Bronchial epithelial cell (primary cell): ENCODE measurements around the gene TMEM171. TPM values are rescaled to one million over a fixed set of nuclear protein-coding genes. Genes with fewer than 3 reads are reported as not detected.

Experiments used
- DNase-seq: peaks from one replicate; pipeline ENCODE4 v3.0.0-alpha.2; 2010; ENCODE audit warnings: low read depth
- FAIRE-seq: peaks from 2 replicates; lab custom pipeline; 2011; peaks lifted over from hg19 to GRCh38; lab: Jason Lieb, UNC
- H3K27me3 ChIP-seq: 2 replicates; pipeline ENCODE4 v1.5.1; 2011; ENCODE audit warnings: low read length; ENCODE audit not compliant: control insufficient read depth, insufficient read depth
- H3K36me3 ChIP-seq: 2 replicates; pipeline ENCODE4 v1.5.1; 2011; ENCODE audit warnings: low read length; ENCODE audit not compliant: control insufficient read depth, insufficient read depth
- H3K4me3 ChIP-seq: 2 replicates; pipeline ENCODE4 v1.5.1; 2011; ENCODE audit warnings: mild to moderate bottlenecking, low read depth, low read length, control low read depth
- CTCF ChIP-seq: IDR thresholded peaks from 2 replicates; pipeline ENCODE4 v1.5.1; 2011; ENCODE audit warnings: mild to moderate bottlenecking, moderate library complexity, low read length, control low read depth, inconsistent platforms; ENCODE audit not compliant: insufficient read depth, severe bottlenecking
- total RNA-seq: library from RNA; depleted of rRNA; stranded (reverse); fragments of >200 nt; gene quantifications from 2 replicates; pipeline ENCODE4 v1.2.1, GENCODE V29; 2014

Gene TMEM171
- total RNA-seq, 1 donor from 2014 or later = 0.26 TPM

- TF ChIP-seq CTCF = no peak
- no peaks in the 10 kb centered on the region for H3K36me3 ChIP-seq
- H3K4me3 ChIP-seq = no peak overlapping the region
- DNase-seq = peak; percentile 42
- peaks cover 3% of the 10 kb centered on the region for H3K27me3 ChIP-seq
- no peak for FAIRE-seq
These were observed 37.9 kb downstream of the TMEM171 start for GRCh38 chr5:73158313-73158712.

GRCh38 chr5:73160239-73160671, 39.9 kb downstream of the TMEM171 start:
- H3K36me3 ChIP-seq = no peaks in the 10 kb centered on the region
- H3K27me3 ChIP-seq = peaks cover 6% of the 10 kb centered on the region
- DNase-seq = no peak
- no peak for TF ChIP-seq CTCF
- FAIRE-seq = no peak
- no peak overlapping the region for H3K4me3 ChIP-seq

- FAIRE-seq (no peak), DNase-seq (peak; percentile 34)
- Histone ChIP-seq H3K27me3 (peaks cover 9% of the 10 kb centered on the region), H3K4me3 (no peak overlapping the region), H3K36me3 (no peaks in the 10 kb centered on the region)
- peak; percentile 62 for TF ChIP-seq CTCF
These were observed 50.1 kb downstream of the TMEM171 start for GRCh38 chr5:73170522-73170921.

GRCh38 chr5:73171495-73171894, 51.1 kb downstream of the TMEM171 start:
- H3K36me3 ChIP-seq = no peaks in the 10 kb centered on the region
- FAIRE-seq (no peak), DNase-seq (no peak)
- H3K4me3 ChIP-seq = no peak overlapping the region
- TF ChIP-seq CTCF = no peak
- peaks cover 7% of the 10 kb centered on the region for H3K27me3 ChIP-seq

- Histone ChIP-seq H3K36me3 (no peaks in the 10 kb centered on the region), H3K4me3 (no peak within 1 kb of the TSS), H3K27me3 (peaks cover 7% of the 10 kb centered on the region)
- no peak for DNase-seq
- no peak for TF ChIP-seq CTCF
- no peak for FAIRE-seq
These were observed 52.6 kb downstream of the TMEM171 start, which contains the start of gene TMEM174 for GRCh38 chr5:73172951-73173350. TMEM174 (plus strand) TSS chr5:73173193; CDS start chr5:73173244, 51 bp downstream.
